ENCODE measurements around the gene PALM2AKAP2. TPM values are rescaled to one million over a fixed set of nuclear protein-coding genes. Genes with fewer than 3 reads are reported as not detected.
"Not testable (repeated sequence)": the region's sequence is repeated elsewhere in the genome, so short reads cannot be mapped to it uniquely, and the experiment has no call there.

The PALM2AKAP2 gene
- total RNA-seq, 4 donors from 2014 or later = 2.1 to 49.5 (median 26.3) TPM

- TF ChIP-seq, protein P1, sequence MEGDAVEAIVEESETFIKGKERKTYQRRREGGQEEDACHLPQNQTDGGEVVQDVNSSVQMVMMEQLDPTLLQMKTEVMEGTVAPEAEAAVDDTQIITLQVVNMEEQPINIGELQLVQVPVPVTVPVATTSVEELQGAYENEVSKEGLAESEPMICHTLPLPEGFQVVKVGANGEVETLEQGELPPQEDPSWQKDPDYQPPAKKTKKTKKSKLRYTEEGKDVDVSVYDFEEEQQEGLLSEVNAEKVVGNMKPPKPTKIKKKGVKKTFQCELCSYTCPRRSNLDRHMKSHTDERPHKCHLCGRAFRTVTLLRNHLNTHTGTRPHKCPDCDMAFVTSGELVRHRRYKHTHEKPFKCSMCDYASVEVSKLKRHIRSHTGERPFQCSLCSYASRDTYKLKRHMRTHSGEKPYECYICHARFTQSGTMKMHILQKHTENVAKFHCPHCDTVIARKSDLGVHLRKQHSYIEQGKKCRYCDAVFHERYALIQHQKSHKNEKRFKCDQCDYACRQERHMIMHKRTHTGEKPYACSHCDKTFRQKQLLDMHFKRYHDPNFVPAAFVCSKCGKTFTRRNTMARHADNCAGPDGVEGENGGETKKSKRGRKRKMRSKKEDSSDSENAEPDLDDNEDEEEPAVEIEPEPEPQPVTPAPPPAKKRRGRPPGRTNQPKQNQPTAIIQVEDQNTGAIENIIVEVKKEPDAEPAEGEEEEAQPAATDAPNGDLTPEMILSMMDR (IDR thresholded peaks at IDR 0.05) = no peak
- no peak for TF ChIP-seq POLR2A (IDR thresholded peaks at IDR 0.05)
- Histone ChIP-seq H3K27me3 (no peaks in the 10 kb centered on the region), H3K4me3 (no peak overlapping the region), H3K9me3 (no peaks in the 10 kb centered on the region), H3K27ac (no peak overlapping the region), H3K4me1 (peaks cover 0 to 5% of the 10 kb centered on the region in 2 donors), H3K36me3 (no peaks in the 10 kb centered on the region)
- no peak for DNase-seq
- intact Hi-C loops (cut with DNase I; ENCODE audit: low total_unique reads) = loop anchor here (10.0 kb wide), 1 partner anchor 247 kb away; no protein-coding TSS in a partner anchor
These were observed 41.7 kb downstream of the PALM2AKAP2 start for GRCh38 chr9:109821711-109822110.

DNA sequence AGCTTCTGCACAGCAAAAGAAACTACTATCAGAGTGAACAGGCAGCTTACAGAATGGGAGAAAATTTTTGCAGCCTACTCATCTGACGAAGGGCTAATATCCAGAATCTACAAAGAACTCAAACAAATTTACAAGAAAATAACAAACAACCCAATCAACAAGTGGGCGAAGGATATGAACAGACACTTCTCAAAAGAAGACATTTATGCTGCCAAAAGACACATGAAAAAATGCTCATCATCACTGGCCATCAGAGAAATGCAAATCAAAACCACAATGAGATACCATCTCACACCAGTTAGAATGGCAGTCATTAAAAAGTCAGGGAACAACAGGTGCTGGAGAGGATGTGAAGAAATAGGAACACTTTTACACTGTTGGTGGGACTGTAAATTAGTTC, 45.4 kb downstream of the PALM2AKAP2 start:
- H3K27ac ChIP-seq, H3K27me3 ChIP-seq, DNase-seq, H3K36me3 ChIP-seq, H3K4me1 ChIP-seq, H3K4me3 ChIP-seq, H3K9me3 ChIP-seq: not testable (repeated sequence)
- intact Hi-C loops (cut with DNase I; ENCODE audit: low total_unique reads) = loop anchor here (10.0 kb wide), 1 partner anchor 251 kb away; no protein-coding TSS in a partner anchor

GRCh38 chr9:109826559-109826958, 46.6 kb downstream of the PALM2AKAP2 start:
- no peaks in the 10 kb centered on the region for H3K36me3 ChIP-seq
- TF ChIP-seq POLR2A (IDR thresholded peaks at IDR 0.05) = no peak
- TF ChIP-seq, protein P1 (IDR thresholded peaks at IDR 0.05) = no peak
- intact Hi-C loops (cut with DNase I; ENCODE audit: low total_unique reads) = loop anchor here (10.0 kb wide), 1 partner anchor 252 kb away; no protein-coding TSS in a partner anchor
- H3K4me1 ChIP-seq = no peaks in the 10 kb centered on the region
- no peaks in the 10 kb centered on the region for H3K27me3 ChIP-seq
- no peak for DNase-seq
- no peak overlapping the region for H3K27ac ChIP-seq
- H3K9me3 ChIP-seq = no peaks in the 10 kb centered on the region
- no peak overlapping the region for H3K4me3 ChIP-seq

GRCh38 chr9:109828254-109828653, 48.3 kb downstream of the PALM2AKAP2 start:
- no peaks in the 10 kb centered on the region for H3K36me3 ChIP-seq
- no peaks in the 10 kb centered on the region for H3K9me3 ChIP-seq
- no peak for DNase-seq
- no peak overlapping the region for H3K4me3 ChIP-seq
- TF ChIP-seq, protein P1 (IDR thresholded peaks at IDR 0.05) = no peak
- no peak for TF ChIP-seq POLR2A (IDR thresholded peaks at IDR 0.05)
- H3K27ac ChIP-seq = no peak overlapping the region
- intact Hi-C loops (cut with DNase I; ENCODE audit: low total_unique reads) = loop anchor here (10.0 kb wide), 1 partner anchor 253 kb away; no protein-coding TSS in a partner anchor
- H3K4me1 ChIP-seq = no peaks in the 10 kb centered on the region
- H3K27me3 ChIP-seq = no peaks in the 10 kb centered on the region
